Keratinocyte (primary cell): ENCODE data around the gene UBA6.

ENCODE experiments used
- CTCF ChIP-seq, 3 experiments: IDR thresholded peaks in 1 of 3; conservative IDR thresholded peaks in 1 of 3; optimal IDR thresholded peaks in 1 of 3; 2 replicates in 2 of 3; 3 replicates in 1 of 3; pipeline versions ENCODE3 to v1.5.1; 2011; ENCODE audit warnings: low read length in 3 of 3, mild to moderate bottlenecking in 3 of 3, moderate library complexity in 2 of 3, control low read depth in 1 of 3, inconsistent platforms in 1 of 3; ENCODE audit not compliant: insufficient read depth in 2 of 3; ENCODE audit errors: extremely low read depth in 1 of 3
- EZH2 ChIP-seq: IDR thresholded peaks from one replicate; pipeline ENCODE4 v1.6.1; 2012; ENCODE audit warnings: inconsistent platforms, mild to moderate bottlenecking, low read length, moderate library complexity

- no peak for TF ChIP-seq CTCF (optimal IDR thresholded peaks at IDR 0.05 in 1 of 3, IDR thresholded peaks at IDR 0.05 in 1 of 3, conservative IDR thresholded peaks at IDR 0.05 in 1 of 3; ENCODE audit: extremely low read depth in 1 of 3, insufficient read depth in 2 of 3, low read length in 3 of 3)
- no peak for TF ChIP-seq EZH2
Measured at GRCh38 chr4:67678612-67679011, 22.3 kb downstream of the UBA6 start.
